D721Med (cell line): ENCODE measurements around the gene GPR22.
A peak's percentile ranks its signal among the peaks of the same experiment; 100 is the strongest.

Experiments used
- DNase-seq: peaks from one replicate; pipeline ENCODE4 v3.0.0; 2011; ENCODE audit warnings: low spot score; ENCODE audit not compliant: insufficient read length
- FAIRE-seq: peaks from 2 replicates; lab custom pipeline; 2011; peaks lifted over from hg19 to GRCh38; lab: Jason Lieb, UNC
- TF ChIP-seq, protein P1 (sequence below): IDR thresholded peaks from 2 replicates; pipeline ENCODE4 v1.5.1; 2012; ENCODE audit warnings: mild to moderate bottlenecking, control low read depth; ENCODE audit not compliant: insufficient read depth; ENCODE audit errors: missing control alignments

The GPR22 gene

GRCh38 chr7:107441581-107442422 lies 28.1 kb upstream of the GPR22 start:
- FAIRE-seq, result peak; percentile 53

DNA sequence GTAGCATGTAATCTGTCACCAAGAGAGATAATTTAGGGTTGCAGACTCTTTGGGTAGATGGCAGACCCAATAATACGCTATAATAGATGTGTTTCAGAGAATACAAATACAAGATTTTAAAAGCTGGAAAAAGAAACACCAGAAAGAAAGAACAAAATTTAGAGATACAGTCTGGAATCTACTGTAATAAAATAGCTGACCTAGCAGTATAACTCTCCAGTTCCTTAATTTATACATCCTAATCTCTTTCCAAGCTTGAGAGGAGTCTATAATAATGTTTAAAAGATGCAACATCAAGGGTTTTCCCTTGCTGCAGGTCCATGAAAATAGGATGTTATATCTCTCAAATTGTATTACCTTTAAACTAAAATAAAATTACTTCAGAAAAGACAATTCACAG lies 27.2 kb upstream of the GPR22 start:
- DNase-seq (no peak), FAIRE-seq (no peak)
- TF ChIP-seq, protein P1, sequence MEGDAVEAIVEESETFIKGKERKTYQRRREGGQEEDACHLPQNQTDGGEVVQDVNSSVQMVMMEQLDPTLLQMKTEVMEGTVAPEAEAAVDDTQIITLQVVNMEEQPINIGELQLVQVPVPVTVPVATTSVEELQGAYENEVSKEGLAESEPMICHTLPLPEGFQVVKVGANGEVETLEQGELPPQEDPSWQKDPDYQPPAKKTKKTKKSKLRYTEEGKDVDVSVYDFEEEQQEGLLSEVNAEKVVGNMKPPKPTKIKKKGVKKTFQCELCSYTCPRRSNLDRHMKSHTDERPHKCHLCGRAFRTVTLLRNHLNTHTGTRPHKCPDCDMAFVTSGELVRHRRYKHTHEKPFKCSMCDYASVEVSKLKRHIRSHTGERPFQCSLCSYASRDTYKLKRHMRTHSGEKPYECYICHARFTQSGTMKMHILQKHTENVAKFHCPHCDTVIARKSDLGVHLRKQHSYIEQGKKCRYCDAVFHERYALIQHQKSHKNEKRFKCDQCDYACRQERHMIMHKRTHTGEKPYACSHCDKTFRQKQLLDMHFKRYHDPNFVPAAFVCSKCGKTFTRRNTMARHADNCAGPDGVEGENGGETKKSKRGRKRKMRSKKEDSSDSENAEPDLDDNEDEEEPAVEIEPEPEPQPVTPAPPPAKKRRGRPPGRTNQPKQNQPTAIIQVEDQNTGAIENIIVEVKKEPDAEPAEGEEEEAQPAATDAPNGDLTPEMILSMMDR, result no peak

More at GRCh38 chr7:107441581-107442422, 28.1 kb upstream of the GPR22 start:
- TF ChIP-seq, protein P1, result no peak
- DNase-seq, result no peak

DNA sequence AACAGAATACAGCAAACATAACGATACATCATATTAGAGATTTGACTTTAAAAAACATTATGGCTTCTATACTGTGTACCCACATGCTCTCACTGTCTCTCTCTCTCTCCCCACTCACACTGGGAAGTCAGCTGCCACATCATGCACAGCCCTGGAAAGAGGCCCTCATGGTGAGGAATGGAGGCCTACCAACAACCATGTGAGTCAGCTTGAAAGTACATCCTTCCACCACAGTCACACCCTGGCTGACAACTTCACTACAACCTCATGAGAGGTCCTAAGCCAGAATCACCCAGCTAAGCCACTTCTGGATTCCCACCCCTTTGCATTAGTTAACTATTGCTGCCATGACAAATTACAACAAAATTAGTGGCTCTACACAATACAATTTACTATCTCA lies 23.3 kb upstream of the GPR22 start:
- FAIRE-seq (no peak), DNase-seq (no peak)
- TF ChIP-seq, protein P1, result no peak

DNA sequence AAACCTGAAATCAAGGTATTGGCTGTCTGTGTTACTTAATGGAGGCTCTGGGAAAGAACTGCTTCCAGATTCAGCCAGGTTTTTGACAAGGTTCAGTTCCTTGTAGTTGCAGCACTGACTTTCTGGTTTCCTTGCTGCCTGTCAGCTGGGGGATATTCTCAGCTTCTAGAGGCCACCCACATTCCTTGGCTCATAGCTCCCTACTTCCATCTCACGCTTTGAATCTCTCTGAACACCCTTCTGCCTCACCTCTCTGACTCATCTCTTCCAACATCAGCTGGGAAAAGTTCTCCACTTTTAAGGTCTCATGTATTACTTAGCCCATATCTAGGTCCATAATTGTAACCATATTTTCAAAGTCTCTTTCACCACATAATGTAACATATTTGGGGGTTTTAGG lies 22.9 kb upstream of the GPR22 start:
- FAIRE-seq, result no peak
- no peak for DNase-seq
- TF ChIP-seq, protein P1, result no peak

DNA sequence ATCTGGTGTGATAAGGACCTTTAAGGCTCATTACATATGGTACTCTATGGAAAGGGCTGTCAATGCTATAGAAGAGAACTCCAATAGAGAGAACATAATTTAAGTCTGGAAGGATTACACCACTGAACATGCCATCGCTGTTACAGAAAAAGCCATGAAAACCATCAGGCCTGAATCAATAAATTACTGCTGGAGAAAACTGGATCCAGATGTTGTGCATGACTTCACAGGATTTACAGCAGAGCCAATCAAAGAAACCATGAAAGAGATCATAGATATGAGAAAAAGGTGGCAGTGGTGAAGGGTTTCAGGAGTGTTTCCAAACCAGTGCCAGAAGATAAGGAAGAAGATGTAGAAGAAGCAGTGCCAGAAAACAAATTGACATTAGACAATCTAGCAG lies 18.9 kb upstream of the GPR22 start:
- TF ChIP-seq, protein P1, result no peak
- no peak for FAIRE-seq

GRCh38 chr7:107453388-107453787 lies 16.5 kb upstream of the GPR22 start:
- FAIRE-seq, result no peak
- TF ChIP-seq, protein P1, result no peak

More for the DNA sequence above, 18.9 kb upstream of the GPR22 start:
- DNase-seq, result no peak

GRCh38 chr7:107461938-107462533 lies 7.8 kb upstream of the GPR22 start:
- DNase-seq (no peak), FAIRE-seq (no peak)
- TF ChIP-seq, protein P1, result no peak

More at GRCh38 chr7:107453388-107453787, 16.5 kb upstream of the GPR22 start:
- no peak for DNase-seq
